ENCODE results near the gene HACD4. TPM values are rescaled to one million over a fixed set of nuclear protein-coding genes. Genes with fewer than 3 reads are reported as not detected.
A peak's percentile ranks its signal among the peaks of the same experiment; 100 is the strongest.

Gene HACD4
- total RNA-seq, 1 donor from 2014 or later: 2.1 TPM

GRCh38 chr9:21047281-21047691 lies 15.8 kb upstream of the HACD4 start:
- Histone ChIP-seq H3K9ac (ENCODE audit: low read depth in 1 of 3, low read length in 3 of 3) (no peak overlapping the region), H3K36me3 (ENCODE audit: control insufficient read depth in 3 of 3, insufficient read depth in 3 of 3, low read length in 3 of 3) (no peaks in the 10 kb centered on the region), H3K27ac (ENCODE audit: low read depth, low read length) (no peak overlapping the region), H3K27me3 (ENCODE audit: control insufficient read depth in 3 of 3, insufficient read depth in 3 of 3, low read length in 3 of 3) (no peaks in the 10 kb centered on the region), H3K9me3 (ENCODE audit: control insufficient read depth in 3 of 3, low read length in 3 of 3) (no peaks in the 10 kb centered on the region), H3K4me3 (ENCODE audit: low read length in 3 of 3) (no peak overlapping the region), H3K4me1 (ENCODE audit: control insufficient read depth in 3 of 3, insufficient read depth in 3 of 3, low read length in 3 of 3) (peaks cover 0 to 3% (median 0%) of the 10 kb centered on the region in 3 donors)

DNA sequence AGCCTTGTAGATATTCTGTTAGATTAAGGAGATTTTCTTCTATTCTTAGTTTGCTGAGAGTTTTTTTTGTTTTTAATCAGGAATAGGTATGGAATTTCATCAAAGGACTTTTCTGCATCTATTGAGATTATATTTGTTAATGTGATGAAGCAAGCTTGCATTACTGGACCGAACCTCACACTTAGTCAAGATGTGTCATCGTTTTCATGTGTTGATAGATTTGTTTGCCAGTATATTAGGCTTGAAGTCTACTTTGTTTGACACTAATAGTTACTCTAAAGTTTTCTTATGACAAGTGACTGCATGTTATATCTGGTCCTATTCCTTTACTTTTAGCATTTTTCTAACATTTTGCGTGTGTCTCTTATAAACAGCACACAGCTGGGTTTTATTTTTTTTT lies 12.4 kb upstream of the HACD4 start:
- Histone ChIP-seq H3K9me3 (ENCODE audit: control insufficient read depth in 3 of 3, low read length in 3 of 3) (no peaks in the 10 kb centered on the region), H3K36me3 (ENCODE audit: control insufficient read depth in 3 of 3, insufficient read depth in 3 of 3, low read length in 3 of 3) (no peaks in the 10 kb centered on the region), H3K9ac (ENCODE audit: low read depth in 1 of 3, low read length in 3 of 3) (no peak overlapping the region), H3K4me1 (ENCODE audit: control insufficient read depth in 3 of 3, insufficient read depth in 3 of 3, low read length in 3 of 3) (peaks cover 0 to 3% (median 0%) of the 10 kb centered on the region in 3 donors), H3K27ac (ENCODE audit: low read depth, low read length) (no peak overlapping the region), H3K4me3 (ENCODE audit: low read length in 3 of 3) (no peak overlapping the region), H3K27me3 (ENCODE audit: control insufficient read depth in 3 of 3, insufficient read depth in 3 of 3, low read length in 3 of 3) (no peaks in the 10 kb centered on the region)

GRCh38 chr9:21042466-21042865 lies 11.0 kb upstream of the HACD4 start:
- Histone ChIP-seq H3K36me3 (ENCODE audit: control insufficient read depth in 3 of 3, insufficient read depth in 3 of 3, low read length in 3 of 3) (no peaks in the 10 kb centered on the region), H3K4me1 (ENCODE audit: control insufficient read depth in 3 of 3, insufficient read depth in 3 of 3, low read length in 3 of 3) (peaks cover 0 to under 1% (median 0%) of the 10 kb centered on the region in 3 donors), H3K4me3 (ENCODE audit: low read length in 3 of 3) (no peak overlapping the region), H3K27ac (ENCODE audit: low read depth, low read length) (no peak overlapping the region), H3K9ac (ENCODE audit: low read depth in 1 of 3, low read length in 3 of 3) (no peak overlapping the region), H3K9me3 (ENCODE audit: control insufficient read depth in 3 of 3, low read length in 3 of 3) (no peaks in the 10 kb centered on the region), H3K27me3 (ENCODE audit: control insufficient read depth in 3 of 3, insufficient read depth in 3 of 3, low read length in 3 of 3) (no peaks in the 10 kb centered on the region)

- Histone ChIP-seq H3K27me3 (ENCODE audit: control insufficient read depth in 3 of 3, insufficient read depth in 3 of 3, low read length in 3 of 3) (peaks cover 0 to 3% (median 0%) of the 10 kb centered on the region in 3 donors), H3K4me3 (ENCODE audit: low read length in 3 of 3) (no peak overlapping the region), H3K9ac (ENCODE audit: low read depth in 1 of 3, low read length in 3 of 3) (no peak overlapping the region), H3K36me3 (ENCODE audit: control insufficient read depth in 3 of 3, insufficient read depth in 3 of 3, low read length in 3 of 3) (no peaks in the 10 kb centered on the region), H3K9me3 (ENCODE audit: control insufficient read depth in 3 of 3, low read length in 3 of 3) (peaks cover 0 to 4% (median 0%) of the 10 kb centered on the region in 3 donors), H3K4me1 (ENCODE audit: control insufficient read depth in 3 of 3, insufficient read depth in 3 of 3, low read length in 3 of 3) (no peaks in the 10 kb centered on the region), H3K27ac (ENCODE audit: low read depth, low read length) (no peak overlapping the region)
Observed at GRCh38 chr9:21039302-21039701, 7.9 kb upstream of the HACD4 start.

DNA sequence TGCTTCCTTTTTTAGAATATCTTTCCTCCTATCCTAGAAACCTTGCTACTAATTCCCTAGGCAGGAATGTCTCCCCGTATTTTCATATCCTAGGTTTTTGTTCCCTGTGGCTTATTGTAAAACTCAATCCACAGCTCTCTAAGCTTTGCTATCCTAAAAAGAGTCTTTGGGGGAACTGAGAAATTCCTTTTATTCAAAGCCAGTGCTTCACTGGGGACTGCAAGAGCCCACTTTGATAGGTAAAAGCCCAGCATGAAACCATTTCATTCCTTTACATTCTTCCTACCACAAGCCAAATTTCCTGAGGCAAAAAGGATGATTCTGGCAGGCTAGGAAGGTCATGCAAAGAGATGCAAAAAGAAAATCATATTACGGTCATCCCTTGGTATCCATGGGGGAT lies 5.8 kb upstream of the HACD4 start:
- no peaks in the 10 kb centered on the region for H3K36me3 ChIP-seq (ENCODE audit: control insufficient read depth in 3 of 3, insufficient read depth in 3 of 3, low read length in 3 of 3)
- H3K4me1 ChIP-seq (ENCODE audit: control insufficient read depth in 3 of 3, insufficient read depth in 3 of 3, low read length in 3 of 3): no peaks in the 10 kb centered on the region
- H3K4me3 ChIP-seq (ENCODE audit: low read length in 3 of 3): no peak overlapping the region
- H3K27me3 ChIP-seq (ENCODE audit: control insufficient read depth in 3 of 3, insufficient read depth in 3 of 3, low read length in 3 of 3): peaks cover 0 to 3% (median 0%) of the 10 kb centered on the region in 3 donors
- no peak overlapping the region for H3K9ac ChIP-seq (ENCODE audit: low read depth in 1 of 3, low read length in 3 of 3)
- H3K9me3 ChIP-seq (ENCODE audit: control insufficient read depth in 3 of 3, low read length in 3 of 3): peaks cover 0 to 4% (median 0%) of the 10 kb centered on the region in 3 donors
- H3K27ac ChIP-seq (ENCODE audit: low read depth, low read length): no peak overlapping the region

DNA sequence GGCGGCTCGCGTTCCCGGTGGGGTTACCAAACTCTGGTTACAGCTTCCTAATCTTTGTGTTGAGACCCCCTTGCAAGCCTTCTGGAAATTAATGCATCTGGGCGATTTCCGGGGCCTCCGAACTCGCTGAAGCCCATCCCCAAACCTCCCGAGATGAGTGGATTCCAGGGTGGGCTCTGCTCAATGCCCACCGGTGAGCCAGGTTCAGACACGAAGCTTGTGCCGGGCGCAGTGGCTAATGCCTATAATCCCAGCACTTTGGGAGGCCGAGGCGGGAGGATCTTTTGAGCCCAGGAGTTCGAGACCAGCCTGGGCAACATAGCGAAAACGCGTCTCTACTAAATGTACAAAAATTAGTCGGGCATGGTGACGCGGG lies 356 bp upstream of the HACD4 start:
- Histone ChIP-seq H3K27ac (ENCODE audit: low read depth, low read length) (no peak overlapping the region), H3K36me3 (ENCODE audit: control insufficient read depth in 3 of 3, insufficient read depth in 3 of 3, low read length in 3 of 3) (no peaks in the 10 kb centered on the region), H3K27me3 (ENCODE audit: control insufficient read depth in 3 of 3, insufficient read depth in 3 of 3, low read length in 3 of 3) (peaks cover 0 to 3% (median 0%) of the 10 kb centered on the region in 3 donors), H3K9ac (ENCODE audit: low read depth in 1 of 3, low read length in 3 of 3) (peak overlapping the region; percentile 30 to 65 (median 63)), H3K4me1 (ENCODE audit: control insufficient read depth in 3 of 3, insufficient read depth in 3 of 3, low read length in 3 of 3) (peaks cover 0 to 4% (median 0%) of the 10 kb centered on the region in 3 donors), H3K9me3 (ENCODE audit: control insufficient read depth in 3 of 3, low read length in 3 of 3) (peaks cover 0 to 4% (median 0%) of the 10 kb centered on the region in 3 donors), H3K4me3 (ENCODE audit: low read length in 3 of 3) (peak overlapping the region; percentile 54 to 64 (median 60))

- no peaks in the 10 kb centered on the region for H3K27me3 ChIP-seq (ENCODE audit: control insufficient read depth in 3 of 3, insufficient read depth in 3 of 3, low read length in 3 of 3)
- H3K27ac ChIP-seq (ENCODE audit: low read depth, low read length): peak overlapping the region; percentile 48
- H3K4me1 ChIP-seq (ENCODE audit: control insufficient read depth in 3 of 3, insufficient read depth in 3 of 3, low read length in 3 of 3): peaks cover 0 to 4% (median 0%) of the 10 kb centered on the region in 3 donors
- peak overlapping the region in 1 of 3 donors; percentile 65 for H3K9ac ChIP-seq (ENCODE audit: low read depth in 1 of 3, low read length in 3 of 3)
- no peaks in the 10 kb centered on the region for H3K9me3 ChIP-seq (ENCODE audit: control insufficient read depth in 3 of 3, low read length in 3 of 3)
- H3K4me3 ChIP-seq (ENCODE audit: low read length in 3 of 3): peak overlapping the region in 2 of 3 donors; percentile 40 to 60
- H3K36me3 ChIP-seq (ENCODE audit: control insufficient read depth in 3 of 3, insufficient read depth in 3 of 3, low read length in 3 of 3): no peaks in the 10 kb centered on the region
Observed at GRCh38 chr9:21030389-21031035, 928 bp downstream of the HACD4 start.

DNA sequence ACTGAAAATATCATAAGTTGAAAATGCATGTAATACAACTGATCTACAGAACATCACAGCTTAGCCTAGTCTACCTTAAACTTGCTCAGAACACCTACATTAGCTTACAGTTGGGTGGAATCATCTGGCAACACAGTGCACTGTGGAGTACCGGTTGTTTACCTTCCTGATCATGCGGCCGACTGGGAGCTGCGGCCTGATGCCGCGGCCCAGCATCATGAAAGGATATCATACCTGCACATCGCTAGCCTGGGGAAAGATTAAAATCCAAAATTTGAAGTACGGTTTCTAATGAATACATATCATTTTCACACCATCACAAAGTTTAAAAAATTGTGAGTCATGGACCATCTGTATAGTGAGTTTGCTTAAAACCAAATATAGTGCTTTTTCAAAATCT lies 1.8 kb downstream of the HACD4 start:
- Histone ChIP-seq H3K9me3 (ENCODE audit: control insufficient read depth in 3 of 3, low read length in 3 of 3) (no peaks in the 10 kb centered on the region), H3K27ac (ENCODE audit: low read depth, low read length) (no peak overlapping the region), H3K4me1 (ENCODE audit: control insufficient read depth in 3 of 3, insufficient read depth in 3 of 3, low read length in 3 of 3) (peaks cover 0 to 4% (median 0%) of the 10 kb centered on the region in 3 donors), H3K4me3 (ENCODE audit: low read length in 3 of 3) (no peak overlapping the region), H3K36me3 (ENCODE audit: control insufficient read depth in 3 of 3, insufficient read depth in 3 of 3, low read length in 3 of 3) (no peaks in the 10 kb centered on the region), H3K27me3 (ENCODE audit: control insufficient read depth in 3 of 3, insufficient read depth in 3 of 3, low read length in 3 of 3) (no peaks in the 10 kb centered on the region), H3K9ac (ENCODE audit: low read depth in 1 of 3, low read length in 3 of 3) (no peak overlapping the region)

DNA sequence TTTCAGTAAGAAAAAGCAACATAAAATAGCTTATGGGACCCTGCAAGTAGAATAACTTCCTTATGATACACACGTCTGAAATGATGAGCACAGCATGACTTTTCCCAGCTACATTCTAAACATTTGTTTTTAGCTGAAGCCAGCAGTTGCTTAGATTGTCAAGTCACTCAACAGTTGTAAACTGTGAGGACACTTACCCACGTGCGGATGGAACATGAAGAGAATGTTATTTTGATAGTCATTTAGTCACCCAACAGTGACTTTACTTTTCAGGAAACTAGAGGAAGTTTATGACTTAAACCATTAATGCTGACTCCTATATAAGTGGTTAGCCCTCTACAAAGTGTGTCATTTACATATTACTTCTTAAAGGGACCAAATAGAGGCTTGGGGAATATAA lies 3.0 kb downstream of the HACD4 start:
- Histone ChIP-seq H3K27me3 (ENCODE audit: control insufficient read depth in 3 of 3, insufficient read depth in 3 of 3, low read length in 3 of 3) (no peaks in the 10 kb centered on the region), H3K36me3 (ENCODE audit: control insufficient read depth in 3 of 3, insufficient read depth in 3 of 3, low read length in 3 of 3) (no peaks in the 10 kb centered on the region), H3K27ac (ENCODE audit: low read depth, low read length) (no peak overlapping the region), H3K4me1 (ENCODE audit: control insufficient read depth in 3 of 3, insufficient read depth in 3 of 3, low read length in 3 of 3) (peaks cover 0 to 4% (median 0%) of the 10 kb centered on the region in 3 donors), H3K9ac (ENCODE audit: low read depth in 1 of 3, low read length in 3 of 3) (no peak overlapping the region), H3K4me3 (ENCODE audit: low read length in 3 of 3) (no peak overlapping the region), H3K9me3 (ENCODE audit: control insufficient read depth in 3 of 3, low read length in 3 of 3) (no peaks in the 10 kb centered on the region)

DNA sequence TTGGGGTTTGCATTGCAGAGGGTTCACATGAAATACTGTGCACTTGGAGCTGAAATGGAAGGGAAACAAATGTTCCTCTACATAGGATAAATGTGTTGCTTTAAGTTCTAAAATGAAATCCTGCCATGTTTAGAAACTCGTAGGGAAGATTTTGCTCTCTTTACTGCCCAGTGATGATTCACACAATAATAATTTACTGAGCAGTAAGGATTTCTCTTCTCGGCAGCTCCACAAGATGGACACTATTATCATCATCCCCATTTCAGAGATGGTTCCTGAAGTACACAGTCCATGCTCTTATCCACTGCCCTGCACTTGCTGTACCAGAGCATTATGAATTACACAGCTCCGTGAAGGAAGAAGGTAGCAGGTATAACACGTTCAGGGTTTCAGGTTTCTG lies 4.1 kb downstream of the HACD4 start:
- H3K27ac ChIP-seq (ENCODE audit: low read depth, low read length): no peak overlapping the region
- no peak overlapping the region for H3K4me3 ChIP-seq (ENCODE audit: low read length in 3 of 3)
- no peaks in the 10 kb centered on the region for H3K27me3 ChIP-seq (ENCODE audit: control insufficient read depth in 3 of 3, insufficient read depth in 3 of 3, low read length in 3 of 3)
- peaks cover 0 to 4% (median 0%) of the 10 kb centered on the region in 3 donors for H3K4me1 ChIP-seq (ENCODE audit: control insufficient read depth in 3 of 3, insufficient read depth in 3 of 3, low read length in 3 of 3)
- no peaks in the 10 kb centered on the region for H3K9me3 ChIP-seq (ENCODE audit: control insufficient read depth in 3 of 3, low read length in 3 of 3)
- no peak overlapping the region for H3K9ac ChIP-seq (ENCODE audit: low read depth in 1 of 3, low read length in 3 of 3)
- no peaks in the 10 kb centered on the region for H3K36me3 ChIP-seq (ENCODE audit: control insufficient read depth in 3 of 3, insufficient read depth in 3 of 3, low read length in 3 of 3)

Measured in skeletal muscle tissue (tissue), 4 donors.